HepG2 (cell line): Measurements from ENCODE around the gene BZW1. TPM values are rescaled to one million over a fixed set of nuclear protein-coding genes. Genes with fewer than 3 reads are reported as not detected.

Experiments
- ARID2 ChIP-seq: sonication (generic); formaldehyde crosslinking; IDR thresholded peaks from 2 replicates; pipeline ENCODE4 v1.8.1; 2022; ENCODE audit warnings: mild to moderate bottlenecking, missing genetic modification reagents, borderline replicate concordance
- ASH2L ChIP-seq: fragments of 300-600, 200-600 bp; sonication (generic); IDR thresholded peaks from 2 replicates; pipeline ENCODE4 v1.7.0; 2017; ENCODE audit warnings: low read depth, mild to moderate bottlenecking, moderate library complexity, mixed read lengths, low read length; ENCODE audit not compliant: insufficient read length
- CSRNP2 ChIP-seq: sonication (generic); formaldehyde crosslinking; conservative IDR thresholded peaks from 2 replicates; pipeline ENCODE4 v1.8.0; 2022; ENCODE audit warnings: low read depth, missing genetic modification reagents
- HMG20B ChIP-seq: conservative IDR thresholded peaks from 2 replicates; pipeline ENCODE4 v1.6.1; 2016; ENCODE audit warnings: missing genetic modification reagents, missing compliant biosample characterization
- KMT2A ChIP-seq: sonication (generic); formaldehyde crosslinking; IDR thresholded peaks from 2 replicates; pipeline ENCODE4 v1.4.0; 2020; ENCODE audit warnings: missing genetic modification reagents
- MXD3 ChIP-seq: IDR thresholded peaks from 2 replicates; pipeline ENCODE4 v1.6.1; 2016; ENCODE audit warnings: mild to moderate bottlenecking, missing biosample characterization, missing genetic modification reagents
- RBM22 ChIP-seq: fragments of 200-400 bp; formaldehyde crosslinking; optimal IDR thresholded peaks from 2 replicates; pipeline ENCODE3; 2017; ENCODE audit warnings: mild to moderate bottlenecking, low read length, moderate library complexity
- SMAD9 ChIP-seq: sonication (generic); formaldehyde crosslinking; IDR thresholded peaks from 2 replicates; pipeline ENCODE4 v1.5.1; 2020; ENCODE audit warnings: mild to moderate bottlenecking, missing genetic modification reagents
- SOX6 ChIP-seq, 2 experiments: fragments of 450-650 bp in 1 of 2; sonication (generic) in 1 of 2; formaldehyde crosslinking in 1 of 2; IDR thresholded peaks; 2 replicates each; pipeline versions ENCODE4 v1.4.0 to v1.6.1; 2017 to 2020; ENCODE audit warnings: antibody characterized with exemption in 1 of 2, mild to moderate bottlenecking in 1 of 2, missing genetic modification reagents in 1 of 2
- SP5 ChIP-seq: IDR thresholded peaks from 2 replicates; pipeline ENCODE4 v1.6.1; 2016; ENCODE audit warnings: low read depth, borderline replicate concordance
- TRIM24 ChIP-seq: sonication (generic); formaldehyde crosslinking; IDR thresholded peaks from 2 replicates; pipeline ENCODE4 v1.8.0; 2022; ENCODE audit warnings: mild to moderate bottlenecking, missing genetic modification reagents
- ZNF652 ChIP-seq: IDR thresholded peaks from 2 replicates; pipeline ENCODE4 v1.6.1; 2016; ENCODE audit warnings: low read depth, borderline replicate concordance
- ZNF709 ChIP-seq: sonication (generic); formaldehyde crosslinking; IDR thresholded peaks from 2 replicates; pipeline ENCODE4 v1.5.0; 2020; ENCODE audit warnings: mild to moderate bottlenecking, missing genetic modification reagents
- polyA plus RNA-seq, 8 experiments: library from polyadenylated mRNA; depleted of rRNA in 3 of 8; stranded (reverse) in 7 of 8; unstranded in 1 of 8; fragments of >200 nt; fragmentation: Illumina TruSeq in 4 of 8; extraction: Trizol in 4 of 8; gene quantifications; 2 replicates each; pipeline versions ENCODE4 v1.2.1 to v1.2.3, GENCODE V29; 2011 to 2016; ENCODE audit warnings: low read depth in 4 of 8, missing spikeins in 1 of 8, mixed read lengths in 1 of 8; ENCODE audit not compliant: insufficient read depth in 1 of 8
- total RNA-seq, 5 experiments: library from RNA; depleted of rRNA; stranded (reverse); fragments of >200 nt; fragmentation: Illumina TruSeq; extraction: Trizol; gene quantifications; 2 replicates each; pipeline ENCODE4 v1.2.3, GENCODE V29; 2016; ENCODE audit warnings: low read depth in 1 of 5

Gene BZW1
- total and polyA plus RNA-seq, 2 of the 13 experiments (the other 11 are each of a cell fraction or from before 2014, with no cell fraction given), result 106 to 384 TPM

DNA sequence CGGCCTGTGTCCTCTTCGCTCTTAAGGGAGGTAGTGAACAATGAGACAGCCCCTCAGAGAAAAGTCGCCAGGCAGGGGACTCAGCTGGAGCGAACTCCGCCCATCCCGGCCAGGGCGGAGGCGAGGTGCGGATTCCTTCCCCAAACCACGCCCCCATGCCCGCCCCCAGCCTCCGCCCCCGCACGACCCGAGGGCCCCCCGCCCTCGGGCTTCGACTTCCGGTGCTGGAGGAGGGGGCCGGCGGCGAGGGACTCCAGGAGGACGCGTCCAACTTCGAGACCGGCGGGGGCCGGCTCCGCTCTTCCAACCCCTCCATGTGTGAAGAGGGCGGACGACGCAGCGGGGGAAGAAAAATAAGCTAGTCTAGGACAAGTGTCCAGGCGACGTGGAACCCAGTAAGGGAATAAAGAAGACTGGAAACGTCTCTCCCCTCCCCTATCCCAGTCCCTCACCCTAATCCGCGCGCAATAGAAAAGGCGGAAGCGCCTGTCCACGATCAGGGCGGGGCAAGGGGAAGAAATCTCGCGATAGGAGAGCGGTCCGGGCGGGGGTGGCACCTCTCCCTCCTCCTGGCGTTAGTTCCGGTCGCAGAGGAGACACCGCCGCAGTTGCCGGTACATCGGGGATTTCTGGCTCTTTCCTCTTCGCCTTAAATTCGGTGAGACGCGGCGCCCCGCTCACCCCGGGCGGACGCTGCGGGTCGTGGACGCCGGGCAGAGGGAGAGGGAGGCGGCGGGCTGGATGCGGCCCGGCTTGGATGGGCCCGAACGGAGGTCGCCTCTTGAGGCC lies at the start of gene BZW1 (continued):
- TF ChIP-seq SMAD9 (CRISPR knock-in tag) (peak; percentile 85; the same call in 1 of the 2 replicates), HMG20B (CRISPR knock-in tag) (peak; percentile 24; the same call in 1 of the 2 replicates), ASH2L (peak; percentile 94), TRIM24 (CRISPR knock-in tag) (0 out of 2 replicates have a peak, but pooled peaks have one; percentile 37), MXD3 (CRISPR knock-in tag) (peak; percentile 91; the same call in 1 of the 2 replicates), RBM22 (peak; percentile 83), KMT2A (CRISPR knock-in tag) (no peak; the same call in none of the 2 replicates), ARID2 (CRISPR knock-in tag) (no peak), ZNF652 (CRISPR knock-in tag) (peak; percentile 14; the same call in 1 of the 2 replicates), ZNF709 (CRISPR knock-in tag) (peak; percentile 90; the same call in 1 of the 2 replicates), CSRNP2 (CRISPR knock-in tag) (no peak), SOX6 (IDR thresholded peaks at IDR 0.05) (no peak), SOX6 (CRISPR knock-in tag; IDR thresholded peaks at IDR 0.05) (peak; percentile 69), SP5 (peak; percentile 86; the same call in 1 of the 2 replicates)
- TF ChIP-seq, all 625 proteins: peak for 298
